ENCODE data around the gene CFHR2. TPM values are rescaled to one million over a fixed set of nuclear protein-coding genes. Genes with fewer than 3 reads are reported as not detected.
"Not testable (repeated sequence)": the region's sequence is repeated elsewhere in the genome, so short reads cannot be mapped to it uniquely, and the experiment has no call there.

Gene CFHR2
- total RNA-seq, 1 donor from 2014 or later, result not detected

- ATAC-seq (ENCODE audit: poor library complexity); DNase-seq; intact Hi-C loops (cut with DNase I): not testable (repeated sequence)
Measured at GRCh38 chr1:196991919-196992651, 48.5 kb downstream of the CFHR2 start.

- ATAC-seq (ENCODE audit: poor library complexity) (no peak), DNase-seq (no peak)
- intact Hi-C loops (cut with DNase I), result no loop called here
Measured at GRCh38 chr1:196993916-196994315, 50.4 kb downstream of the CFHR2 start.

GRCh38 chr1:196997423-196997822 lies 53.9 kb downstream of the CFHR2 start:
- intact Hi-C loops (cut with DNase I), result no loop called here
- ATAC-seq (ENCODE audit: poor library complexity) (no peak), DNase-seq (no peak)

GRCh38 chr1:197001828-197002227 lies 58.3 kb downstream of the CFHR2 start:
- DNase-seq (no peak), ATAC-seq (ENCODE audit: poor library complexity) (no peak)
- intact Hi-C loops (cut with DNase I), result no loop called here

- ATAC-seq (ENCODE audit: poor library complexity) (no peak), DNase-seq (no peak)
- intact Hi-C loops (cut with DNase I), result no loop called here
Measured at GRCh38 chr1:197003132-197003531, 59.6 kb downstream of the CFHR2 start.

- intact Hi-C loops (cut with DNase I), result no loop called here
- no peak for ATAC-seq (ENCODE audit: poor library complexity)
- no peak for DNase-seq
Measured at GRCh38 chr1:197008861-197009260, 65.3 kb downstream of the CFHR2 start.

Other genes starting within 250 kb of the CFHR2 start
- gene CFHR3, start 168.9 kb upstream of the CFHR2 start, total RNA-seq, result 0.24 TPM
- not detected for gene CFHR1, start 124.0 kb upstream of the CFHR2 start, total RNA-seq
- gene CFHR4, start 55.7 kb upstream of the CFHR2 start, total RNA-seq, result not detected
- gene CFHR5, start 33.8 kb downstream of the CFHR2 start, total RNA-seq, result not detected
- not detected for gene F13B, start 123.5 kb downstream of the CFHR2 start, total RNA-seq
- gene ASPM, start 202.9 kb downstream of the CFHR2 start, total RNA-seq, result 0.40 TPM